Esophagus muscularis mucosa (tissue), 3 donors: Measurements from ENCODE around the gene EBI3.

ENCODE experiments used
- POLR2A ChIP-seq: fragments of 450-650 bp; IDR thresholded peaks from one replicate; pipeline ENCODE4 v1.6.1; 2017; ENCODE audit warnings: antibody characterized with exemption, moderate library complexity, mild to moderate bottlenecking, low read depth
- TF ChIP-seq, protein P1 (sequence below), 3 experiments: fragments of 200-600 bp in 2 of 3; fragments of 450-650 bp in 1 of 3; sonication (generic) in 2 of 3; IDR thresholded peaks; one replicate each; pipeline ENCODE4 v1.5.1; 2017 to 2019; ENCODE audit warnings: antibody characterized with exemption in 3 of 3, mild to moderate bottlenecking in 2 of 3, moderate library complexity in 1 of 3

DNA sequence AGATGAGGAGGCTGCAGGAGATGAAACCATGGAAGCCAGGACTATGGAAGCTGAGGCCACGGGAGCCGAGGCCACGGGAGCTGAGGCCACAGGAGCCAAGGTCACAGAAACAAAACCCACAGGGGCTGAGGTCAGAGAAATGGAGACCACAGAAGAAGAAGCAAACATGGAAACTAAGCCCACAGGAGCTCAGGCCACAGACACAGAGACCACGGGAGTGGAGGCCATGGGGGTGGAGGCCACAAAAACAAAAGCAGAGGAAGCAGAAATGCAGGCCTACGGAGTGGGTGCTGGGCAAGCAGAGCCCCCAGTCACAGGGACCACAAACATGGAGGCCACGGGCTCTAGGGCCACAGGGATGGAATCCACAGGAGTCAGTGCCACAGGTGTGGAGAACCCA, 12.5 kb upstream of the EBI3 start:
- TF ChIP-seq POLR2A, result no peak
- TF ChIP-seq, protein P1, sequence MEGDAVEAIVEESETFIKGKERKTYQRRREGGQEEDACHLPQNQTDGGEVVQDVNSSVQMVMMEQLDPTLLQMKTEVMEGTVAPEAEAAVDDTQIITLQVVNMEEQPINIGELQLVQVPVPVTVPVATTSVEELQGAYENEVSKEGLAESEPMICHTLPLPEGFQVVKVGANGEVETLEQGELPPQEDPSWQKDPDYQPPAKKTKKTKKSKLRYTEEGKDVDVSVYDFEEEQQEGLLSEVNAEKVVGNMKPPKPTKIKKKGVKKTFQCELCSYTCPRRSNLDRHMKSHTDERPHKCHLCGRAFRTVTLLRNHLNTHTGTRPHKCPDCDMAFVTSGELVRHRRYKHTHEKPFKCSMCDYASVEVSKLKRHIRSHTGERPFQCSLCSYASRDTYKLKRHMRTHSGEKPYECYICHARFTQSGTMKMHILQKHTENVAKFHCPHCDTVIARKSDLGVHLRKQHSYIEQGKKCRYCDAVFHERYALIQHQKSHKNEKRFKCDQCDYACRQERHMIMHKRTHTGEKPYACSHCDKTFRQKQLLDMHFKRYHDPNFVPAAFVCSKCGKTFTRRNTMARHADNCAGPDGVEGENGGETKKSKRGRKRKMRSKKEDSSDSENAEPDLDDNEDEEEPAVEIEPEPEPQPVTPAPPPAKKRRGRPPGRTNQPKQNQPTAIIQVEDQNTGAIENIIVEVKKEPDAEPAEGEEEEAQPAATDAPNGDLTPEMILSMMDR (IDR thresholded peaks at IDR 0.05), result no peak
